Keratinocyte (primary cell): Measurements from ENCODE around the gene RCAN2.

Experiments
- CTCF ChIP-seq, 3 experiments: IDR thresholded peaks in 1 of 3; conservative IDR thresholded peaks in 1 of 3; optimal IDR thresholded peaks in 1 of 3; 2 replicates in 2 of 3; 3 replicates in 1 of 3; pipeline versions ENCODE3 to v1.5.1; 2011; ENCODE audit warnings: low read length in 3 of 3, mild to moderate bottlenecking in 3 of 3, moderate library complexity in 2 of 3, control low read depth in 1 of 3, inconsistent platforms in 1 of 3; ENCODE audit not compliant: insufficient read depth in 2 of 3; ENCODE audit errors: extremely low read depth in 1 of 3
- EZH2 ChIP-seq: IDR thresholded peaks from one replicate; pipeline ENCODE4 v1.6.1; 2012; ENCODE audit warnings: inconsistent platforms, mild to moderate bottlenecking, low read length, moderate library complexity

- TF ChIP-seq CTCF (optimal IDR thresholded peaks at IDR 0.05 in 1 of 3, IDR thresholded peaks at IDR 0.05 in 1 of 3, conservative IDR thresholded peaks at IDR 0.05 in 1 of 3; ENCODE audit: extremely low read depth in 1 of 3, insufficient read depth in 2 of 3, low read length in 3 of 3): no peak
- no peak for TF ChIP-seq EZH2
These were observed 247.5 kb downstream of the RCAN2 start for GRCh38 chr6:46243754-46244153.
